Measurements from ENCODE around the gene KLK11.
A peak's percentile ranks its signal among the peaks of the same experiment; 100 is the strongest.

KLK11 gene

GRCh38 chr19:51026554-51026831 lies at the start of gene KLK11:
TSS of gene KLK11 (minus strand) at chr19:51026616. CDS start at chr19:51025631, 985 bp downstream.
- H3K9me3 ChIP-seq (ENCODE audit: control insufficient read depth, low read depth, low read length) = no peaks in the 10 kb centered on the region
- H3K4me3 ChIP-seq (ENCODE audit: low read length) = no peak within 1 kb of the TSS
- H3K4me1 ChIP-seq (ENCODE audit: control insufficient read depth, low read depth, low read length) = peaks cover 9% of the 10 kb centered on the region
- H3K36me3 ChIP-seq (ENCODE audit: control insufficient read depth, low read depth, low read length) = no peaks in the 10 kb centered on the region
- H3K27ac ChIP-seq (ENCODE audit: low read length) = no peak within 1 kb of the TSS
- H3K9ac ChIP-seq (ENCODE audit: low read length) = no peak within 1 kb of the TSS
- no peaks in the 10 kb centered on the region for H3K27me3 ChIP-seq (ENCODE audit: control insufficient read depth, insufficient read depth, low read length)

GRCh38 chr19:51075998-51076397 lies 49.6 kb upstream of the KLK11 start:
- no peaks in the 10 kb centered on the region for H3K27me3 ChIP-seq (ENCODE audit: control insufficient read depth, insufficient read depth, low read length)
- H3K4me1 ChIP-seq (ENCODE audit: control insufficient read depth, low read depth, low read length) = peaks cover 9% of the 10 kb centered on the region
- no peak overlapping the region for H3K4me3 ChIP-seq (ENCODE audit: low read length)
- H3K36me3 ChIP-seq (ENCODE audit: control insufficient read depth, low read depth, low read length) = no peaks in the 10 kb centered on the region
- H3K9me3 ChIP-seq (ENCODE audit: control insufficient read depth, low read depth, low read length) = no peaks in the 10 kb centered on the region
- H3K27ac ChIP-seq (ENCODE audit: low read length) = no peak overlapping the region
- no peak overlapping the region for H3K9ac ChIP-seq (ENCODE audit: low read length)

GRCh38 chr19:51071095-51071405 lies 44.6 kb upstream of the KLK11 start:
- H3K4me1 ChIP-seq (ENCODE audit: control insufficient read depth, low read depth, low read length) = peaks cover under 1% of the 10 kb centered on the region
- no peak overlapping the region for H3K9ac ChIP-seq (ENCODE audit: low read length)
- H3K4me3 ChIP-seq (ENCODE audit: low read length) = no peak overlapping the region
- H3K36me3 ChIP-seq (ENCODE audit: control insufficient read depth, low read depth, low read length) = no peaks in the 10 kb centered on the region
- peaks cover 3% of the 10 kb centered on the region for H3K27me3 ChIP-seq (ENCODE audit: control insufficient read depth, insufficient read depth, low read length)
- H3K9me3 ChIP-seq (ENCODE audit: control insufficient read depth, low read depth, low read length) = no peaks in the 10 kb centered on the region
- no peak overlapping the region for H3K27ac ChIP-seq (ENCODE audit: low read length)

- H3K4me1 ChIP-seq (ENCODE audit: control insufficient read depth, low read depth, low read length) = peaks cover 4% of the 10 kb centered on the region
- H3K36me3 ChIP-seq (ENCODE audit: control insufficient read depth, low read depth, low read length) = no peaks in the 10 kb centered on the region
- no peak overlapping the region for H3K4me3 ChIP-seq (ENCODE audit: low read length)
- peaks cover 4% of the 10 kb centered on the region for H3K27me3 ChIP-seq (ENCODE audit: control insufficient read depth, insufficient read depth, low read length)
- no peak overlapping the region for H3K27ac ChIP-seq (ENCODE audit: low read length)
- H3K9me3 ChIP-seq (ENCODE audit: control insufficient read depth, low read depth, low read length) = no peaks in the 10 kb centered on the region
- no peak overlapping the region for H3K9ac ChIP-seq (ENCODE audit: low read length)
These were observed 44.1 kb upstream of the KLK11 start for GRCh38 chr19:51070334-51071094.

- peaks cover 8% of the 10 kb centered on the region for H3K4me1 ChIP-seq (ENCODE audit: control insufficient read depth, low read depth, low read length)
- no peak overlapping the region for H3K27ac ChIP-seq (ENCODE audit: low read length)
- no peaks in the 10 kb centered on the region for H3K36me3 ChIP-seq (ENCODE audit: control insufficient read depth, low read depth, low read length)
- no peak overlapping the region for H3K4me3 ChIP-seq (ENCODE audit: low read length)
- no peak overlapping the region for H3K9ac ChIP-seq (ENCODE audit: low read length)
- H3K27me3 ChIP-seq (ENCODE audit: control insufficient read depth, insufficient read depth, low read length) = peaks cover 4% of the 10 kb centered on the region
- no peaks in the 10 kb centered on the region for H3K9me3 ChIP-seq (ENCODE audit: control insufficient read depth, low read depth, low read length)
These were observed 40.2 kb upstream of the KLK11 start for GRCh38 chr19:51066393-51067186.

- H3K27ac ChIP-seq (ENCODE audit: low read length) = no peak overlapping the region
- no peaks in the 10 kb centered on the region for H3K9me3 ChIP-seq (ENCODE audit: control insufficient read depth, low read depth, low read length)
- peaks cover 4% of the 10 kb centered on the region for H3K27me3 ChIP-seq (ENCODE audit: control insufficient read depth, insufficient read depth, low read length)
- no peaks in the 10 kb centered on the region for H3K36me3 ChIP-seq (ENCODE audit: control insufficient read depth, low read depth, low read length)
- peak overlapping the region; percentile 10 for H3K9ac ChIP-seq (ENCODE audit: low read length)
- H3K4me1 ChIP-seq (ENCODE audit: control insufficient read depth, low read depth, low read length) = peaks cover 8% of the 10 kb centered on the region
- peak overlapping the region; percentile 73 for H3K4me3 ChIP-seq (ENCODE audit: low read length)
These were observed 39.0 kb upstream of the KLK11 start for GRCh38 chr19:51065221-51065960.

- Histone ChIP-seq H3K9ac (ENCODE audit: low read length) (peak within 1 kb of the TSS; percentile 10), H3K27ac (ENCODE audit: low read length) (no peak within 1 kb of the TSS), H3K27me3 (ENCODE audit: control insufficient read depth, insufficient read depth, low read length) (peaks cover 4% of the 10 kb centered on the region), H3K4me3 (ENCODE audit: low read length) (peak within 1 kb of the TSS; percentile 73), H3K4me1 (ENCODE audit: control insufficient read depth, low read depth, low read length) (peaks cover 8% of the 10 kb centered on the region), H3K36me3 (ENCODE audit: control insufficient read depth, low read depth, low read length) (no peaks in the 10 kb centered on the region), H3K9me3 (ENCODE audit: control insufficient read depth, low read depth, low read length) (no peaks in the 10 kb centered on the region)
These were observed 38.3 kb upstream of the KLK11 start, which contains the start of gene KLK13 for GRCh38 chr19:51064534-51065220. TSS of gene KLK13 (minus strand) at chr19:51065092. CDS start at chr19:51065067, 25 bp downstream.

- Histone ChIP-seq H3K27ac (ENCODE audit: low read length) (no peak overlapping the region), H3K9ac (ENCODE audit: low read length) (no peak overlapping the region), H3K36me3 (ENCODE audit: control insufficient read depth, low read depth, low read length) (no peaks in the 10 kb centered on the region), H3K27me3 (ENCODE audit: control insufficient read depth, insufficient read depth, low read length) (peaks cover 4% of the 10 kb centered on the region), H3K4me3 (ENCODE audit: low read length) (no peak overlapping the region), H3K4me1 (ENCODE audit: control insufficient read depth, low read depth, low read length) (peaks cover 8% of the 10 kb centered on the region), H3K9me3 (ENCODE audit: control insufficient read depth, low read depth, low read length) (no peaks in the 10 kb centered on the region)
These were observed 37.2 kb upstream of the KLK11 start for GRCh38 chr19:51063664-51064063.

- H3K36me3 ChIP-seq (ENCODE audit: control insufficient read depth, low read depth, low read length) = no peaks in the 10 kb centered on the region
- H3K27ac ChIP-seq (ENCODE audit: low read length) = no peak overlapping the region
- H3K4me3 ChIP-seq (ENCODE audit: low read length) = no peak overlapping the region
- H3K9me3 ChIP-seq (ENCODE audit: control insufficient read depth, low read depth, low read length) = no peaks in the 10 kb centered on the region
- H3K27me3 ChIP-seq (ENCODE audit: control insufficient read depth, insufficient read depth, low read length) = peaks cover under 1% of the 10 kb centered on the region
- H3K4me1 ChIP-seq (ENCODE audit: control insufficient read depth, low read depth, low read length) = peaks cover 8% of the 10 kb centered on the region
- no peak overlapping the region for H3K9ac ChIP-seq (ENCODE audit: low read length)
These were observed 34.6 kb upstream of the KLK11 start for GRCh38 chr19:51060973-51061372.

- H3K36me3 ChIP-seq (ENCODE audit: control insufficient read depth, low read depth, low read length) = no peaks in the 10 kb centered on the region
- H3K27ac ChIP-seq (ENCODE audit: low read length) = no peak overlapping the region
- H3K9ac ChIP-seq (ENCODE audit: low read length) = no peak overlapping the region
- no peak overlapping the region for H3K4me3 ChIP-seq (ENCODE audit: low read length)
- peaks cover 2% of the 10 kb centered on the region for H3K4me1 ChIP-seq (ENCODE audit: control insufficient read depth, low read depth, low read length)
- no peaks in the 10 kb centered on the region for H3K9me3 ChIP-seq (ENCODE audit: control insufficient read depth, low read depth, low read length)
- H3K27me3 ChIP-seq (ENCODE audit: control insufficient read depth, insufficient read depth, low read length) = no peaks in the 10 kb centered on the region
These were observed 33.9 kb upstream of the KLK11 start for GRCh38 chr19:51060336-51060735.

GRCh38 chr19:51059715-51060114 lies 33.3 kb upstream of the KLK11 start:
- H3K27ac ChIP-seq (ENCODE audit: low read length) = no peak overlapping the region
- H3K4me1 ChIP-seq (ENCODE audit: control insufficient read depth, low read depth, low read length) = no peaks in the 10 kb centered on the region
- no peaks in the 10 kb centered on the region for H3K27me3 ChIP-seq (ENCODE audit: control insufficient read depth, insufficient read depth, low read length)
- H3K9ac ChIP-seq (ENCODE audit: low read length) = no peak overlapping the region
- H3K4me3 ChIP-seq (ENCODE audit: low read length) = no peak overlapping the region
- H3K36me3 ChIP-seq (ENCODE audit: control insufficient read depth, low read depth, low read length) = no peaks in the 10 kb centered on the region
- H3K9me3 ChIP-seq (ENCODE audit: control insufficient read depth, low read depth, low read length) = no peaks in the 10 kb centered on the region

All from iPS-18a (cell line).